GM12801 (cell line): Measurements from ENCODE around the gene HSDL2.

Source experiments
- CTCF ChIP-seq: IDR thresholded peaks from one replicate; pipeline ENCODE4 v1.5.1; 2011; ENCODE audit warnings: control low read depth; ENCODE audit not compliant: insufficient read length; ENCODE audit errors: extremely low read depth

Gene HSDL2

DNA sequence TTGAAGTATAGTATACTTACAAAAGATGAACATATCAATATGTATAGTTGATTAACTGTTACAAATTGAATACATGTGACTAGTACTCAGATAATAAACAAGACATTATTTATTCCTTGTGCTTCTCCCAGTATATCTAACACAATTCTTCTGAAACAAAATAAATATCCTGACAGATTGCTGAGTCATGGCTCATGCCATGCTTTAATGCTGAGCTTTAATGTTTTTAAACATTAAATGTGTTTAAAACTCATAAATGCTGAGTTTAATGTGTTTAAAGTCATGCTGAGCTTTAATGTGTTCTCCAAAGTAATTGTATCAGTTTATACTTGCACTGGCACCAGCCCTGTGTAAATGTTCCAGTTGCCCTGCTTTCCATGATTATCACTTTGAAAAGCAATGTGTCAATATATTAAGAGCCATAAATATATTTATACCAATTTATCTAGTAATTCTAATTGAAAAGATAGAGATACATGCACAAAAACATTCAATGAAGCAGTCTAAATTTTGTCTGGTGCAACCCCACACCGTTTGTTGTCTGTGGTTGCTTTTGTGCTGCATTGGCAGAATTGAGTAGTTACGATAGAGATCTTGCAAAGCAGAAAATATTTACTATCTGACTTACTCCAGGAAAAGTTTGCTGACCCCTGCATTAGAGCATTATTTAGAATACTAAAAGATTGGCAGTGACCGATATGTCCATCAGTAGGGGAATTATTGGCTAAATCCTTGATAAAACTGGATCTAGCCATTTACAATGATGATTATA, 122.5 kb downstream of the HSDL2 start:
- TF ChIP-seq CTCF, result no peak

- TF ChIP-seq CTCF, result no peak
Observed at GRCh38 chr9:112503170-112503569, 123.3 kb downstream of the HSDL2 start.

DNA sequence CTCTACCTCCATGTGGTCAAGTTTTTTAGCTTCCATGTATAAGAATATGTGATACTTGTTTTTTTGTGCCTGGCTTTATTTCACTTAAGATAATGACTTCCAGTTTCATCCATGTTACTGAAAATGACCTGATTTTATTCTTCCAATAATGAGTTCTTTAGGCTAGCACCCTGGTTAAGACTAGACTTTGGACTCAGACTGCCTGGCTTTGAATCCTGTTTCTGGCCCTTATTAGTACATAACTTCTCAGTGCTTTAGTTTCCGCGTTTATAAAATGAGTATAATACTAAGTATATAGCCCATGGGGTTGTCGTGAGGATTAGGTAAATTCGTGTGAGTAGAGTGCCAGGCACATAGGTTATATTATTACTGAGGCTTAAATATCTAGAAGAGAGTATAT, 125.2 kb downstream of the HSDL2 start:
- TF ChIP-seq CTCF, result no peak

GRCh38 chr9:112505607-112506006, 125.7 kb downstream of the HSDL2 start:
- TF ChIP-seq CTCF, result no peak

DNA sequence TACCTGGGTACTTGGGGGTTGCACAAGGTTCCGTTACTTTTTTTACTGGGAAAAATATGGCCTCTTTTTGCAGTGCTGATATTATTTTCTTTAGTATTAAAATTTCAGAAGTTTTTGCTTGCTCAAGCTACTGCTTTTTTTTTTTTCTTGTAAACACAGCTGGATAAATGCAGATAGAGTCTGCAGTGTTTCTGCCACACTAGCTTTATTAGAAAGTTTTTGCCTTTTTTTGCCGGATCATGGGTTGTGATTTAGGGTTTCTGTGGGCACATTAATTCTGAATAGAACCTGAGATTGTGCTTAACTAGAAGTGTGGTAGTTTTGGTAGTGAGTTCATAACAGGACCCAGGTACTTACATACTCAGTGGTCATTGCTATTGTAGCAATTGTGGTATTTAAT, 126.7 kb downstream of the HSDL2 start:
- no peak for TF ChIP-seq CTCF

DNA sequence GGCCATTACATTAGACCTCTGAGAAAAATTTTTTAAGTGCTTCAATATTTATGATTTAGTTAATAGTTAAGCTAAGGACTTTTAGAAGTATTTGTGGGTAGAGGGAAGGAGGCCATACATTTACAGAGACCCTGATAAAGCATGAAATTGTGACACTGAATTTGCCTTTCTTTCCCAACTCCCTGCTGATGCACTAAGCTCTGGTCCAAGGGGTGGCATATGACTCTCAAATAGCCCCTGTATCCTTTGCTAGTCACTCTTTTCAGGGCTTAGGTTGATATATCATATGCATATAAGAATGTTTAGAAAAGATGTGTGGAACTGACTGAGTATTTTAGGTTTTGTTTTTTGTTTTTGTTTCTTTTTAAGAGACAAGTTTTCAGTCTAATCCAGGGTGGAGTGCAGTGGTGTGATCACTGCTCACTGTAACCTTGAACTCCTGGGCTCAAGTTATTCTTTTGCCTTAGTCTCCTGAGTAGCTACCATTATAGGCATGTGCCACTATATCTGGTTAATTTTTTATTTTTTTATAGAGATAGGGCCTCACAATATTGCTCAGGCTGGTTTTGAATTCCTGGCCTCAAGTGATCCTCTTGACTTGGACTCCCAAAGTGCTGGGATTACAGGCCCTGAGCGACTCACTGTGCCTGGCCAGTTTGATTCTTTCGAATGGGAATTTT, 127.2 kb downstream of the HSDL2 start:
- TF ChIP-seq CTCF, result no peak

DNA sequence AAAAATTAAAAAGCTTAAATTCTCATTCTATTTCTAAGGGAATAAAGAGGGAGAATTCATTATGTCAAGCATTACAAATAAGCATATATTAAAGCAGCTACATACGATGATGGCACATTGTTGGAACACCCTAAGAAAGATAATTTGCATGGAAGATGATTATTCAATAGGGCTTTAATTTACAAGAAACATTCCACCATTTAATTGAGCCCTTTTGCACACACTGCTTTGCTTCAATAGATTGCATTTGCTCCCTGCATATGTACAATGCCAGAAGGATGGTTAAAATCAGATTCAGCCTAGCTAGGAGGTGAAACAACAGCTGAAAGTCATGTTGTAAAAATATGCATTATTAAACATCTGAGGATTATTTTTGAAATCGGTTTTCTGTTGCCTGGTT, 128.5 kb downstream of the HSDL2 start:
- no peak for TF ChIP-seq CTCF
